Panc1 (cell line): ENCODE measurements around the gene LCN6.

Source experiments
- POLR2AphosphoS5 ChIP-seq: IDR thresholded peaks from 2 replicates; pipeline ENCODE4 v1.6.1; 2012; ENCODE audit warnings: mild to moderate bottlenecking, low read depth, low read length, moderate library complexity
- TF ChIP-seq, protein P1 (sequence below): fragments of 450-650 bp; IDR thresholded peaks from 2 replicates; pipeline ENCODE4 v1.5.1; 2017; ENCODE audit warnings: mild to moderate bottlenecking

DNA sequence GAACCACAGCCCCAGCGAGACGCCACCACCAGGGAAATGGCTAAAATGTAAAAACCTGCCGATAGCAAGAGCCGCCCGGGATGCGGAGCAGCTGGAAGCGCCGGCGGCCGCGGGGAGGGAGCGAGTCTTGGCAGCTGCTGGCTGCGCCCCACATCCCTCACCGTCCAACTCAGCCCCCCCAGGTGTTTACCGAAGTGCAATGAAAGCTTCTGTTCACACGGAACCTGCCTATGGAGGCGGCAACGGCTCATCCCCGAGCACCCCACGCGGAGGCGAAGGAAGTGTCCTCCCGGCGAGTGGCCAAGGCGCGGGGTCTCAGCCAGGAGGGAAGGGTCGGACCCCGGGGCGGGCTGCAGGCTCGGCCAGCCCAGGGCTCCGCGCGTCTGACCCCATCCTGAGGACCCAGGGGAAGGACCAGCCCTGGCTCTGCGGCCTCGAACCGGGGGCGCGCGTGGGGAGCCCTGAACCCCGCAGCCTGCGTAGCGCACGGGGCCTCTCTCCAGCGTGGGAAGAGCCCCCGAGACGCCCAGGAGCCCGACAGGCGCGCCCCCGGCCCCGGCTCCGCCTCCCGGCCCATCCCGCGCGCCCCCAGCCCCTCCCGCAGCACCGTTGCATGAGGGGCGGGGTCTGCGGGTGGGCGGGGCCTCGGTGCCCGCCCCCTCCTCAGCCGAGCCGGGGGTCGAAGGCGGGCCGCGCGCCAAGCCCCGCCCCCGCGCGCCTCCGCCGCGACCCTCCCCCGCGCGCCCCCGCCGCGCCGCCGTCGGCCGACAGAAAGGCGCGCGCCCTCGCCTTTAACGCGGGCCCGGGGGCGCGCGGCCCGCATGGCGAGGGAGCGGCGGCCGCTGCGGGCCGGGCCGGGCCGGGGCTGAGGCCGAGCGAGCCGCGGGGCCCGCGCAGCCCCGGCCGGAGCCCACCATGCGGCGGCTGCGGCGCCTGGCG, 36.3 kb downstream of the LCN6 start, which contains the start of gene DIPK1B:
- TF ChIP-seq, protein P1, sequence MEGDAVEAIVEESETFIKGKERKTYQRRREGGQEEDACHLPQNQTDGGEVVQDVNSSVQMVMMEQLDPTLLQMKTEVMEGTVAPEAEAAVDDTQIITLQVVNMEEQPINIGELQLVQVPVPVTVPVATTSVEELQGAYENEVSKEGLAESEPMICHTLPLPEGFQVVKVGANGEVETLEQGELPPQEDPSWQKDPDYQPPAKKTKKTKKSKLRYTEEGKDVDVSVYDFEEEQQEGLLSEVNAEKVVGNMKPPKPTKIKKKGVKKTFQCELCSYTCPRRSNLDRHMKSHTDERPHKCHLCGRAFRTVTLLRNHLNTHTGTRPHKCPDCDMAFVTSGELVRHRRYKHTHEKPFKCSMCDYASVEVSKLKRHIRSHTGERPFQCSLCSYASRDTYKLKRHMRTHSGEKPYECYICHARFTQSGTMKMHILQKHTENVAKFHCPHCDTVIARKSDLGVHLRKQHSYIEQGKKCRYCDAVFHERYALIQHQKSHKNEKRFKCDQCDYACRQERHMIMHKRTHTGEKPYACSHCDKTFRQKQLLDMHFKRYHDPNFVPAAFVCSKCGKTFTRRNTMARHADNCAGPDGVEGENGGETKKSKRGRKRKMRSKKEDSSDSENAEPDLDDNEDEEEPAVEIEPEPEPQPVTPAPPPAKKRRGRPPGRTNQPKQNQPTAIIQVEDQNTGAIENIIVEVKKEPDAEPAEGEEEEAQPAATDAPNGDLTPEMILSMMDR: no peak
- no peak for TF ChIP-seq POLR2AphosphoS5
